ENCODE results near the gene SUPV3L1.
"Not testable (repeated sequence)": the region's sequence is repeated elsewhere in the genome, so short reads cannot be mapped to it uniquely, and the experiment has no call there.

Gene SUPV3L1

DNA sequence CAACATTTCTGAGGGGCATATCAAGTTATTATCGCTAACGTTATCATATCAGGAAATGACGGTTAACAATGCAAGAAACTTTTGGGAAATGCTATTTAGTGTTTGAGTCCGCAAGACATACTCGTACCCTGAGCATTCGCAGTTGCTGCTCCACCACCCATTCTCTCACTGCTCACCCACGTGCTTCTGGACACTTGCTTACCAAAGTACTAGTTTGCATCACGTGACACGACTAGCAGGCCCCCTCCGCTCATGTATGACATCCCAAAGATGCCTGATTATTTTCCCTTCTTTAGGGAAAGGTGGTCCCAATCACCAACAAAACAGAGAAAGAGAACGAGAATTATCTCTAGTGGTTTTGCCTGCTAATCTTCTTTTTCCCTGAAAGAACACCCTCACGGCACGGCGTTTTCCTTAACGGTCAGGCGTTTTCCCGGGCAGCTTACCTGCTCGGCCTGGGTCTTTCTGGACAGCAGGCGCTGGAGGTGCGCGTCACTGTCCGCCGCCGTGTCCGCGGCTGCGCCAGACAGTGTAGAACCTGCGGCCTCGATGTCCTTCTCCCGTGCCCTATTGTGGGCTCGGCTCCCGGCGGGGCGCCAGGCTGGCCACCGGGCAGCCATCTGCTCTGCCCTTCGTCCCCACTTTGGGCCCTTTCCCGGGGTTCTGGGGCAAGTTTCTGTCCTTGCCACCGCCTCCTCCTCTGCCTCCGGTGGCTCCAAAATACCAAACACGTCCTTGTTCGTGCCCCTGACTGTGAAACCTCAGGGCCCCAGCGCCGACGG, at the start of gene SUPV3L1:
Gene SUPV3L1 (plus strand): TSS at position 492 of the 782 bp plus-strand sequence. CDS start 58 bp downstream, at position 550.
- DNase-seq (ENCODE audit: low spot score), result peak; percentile 95

DNA sequence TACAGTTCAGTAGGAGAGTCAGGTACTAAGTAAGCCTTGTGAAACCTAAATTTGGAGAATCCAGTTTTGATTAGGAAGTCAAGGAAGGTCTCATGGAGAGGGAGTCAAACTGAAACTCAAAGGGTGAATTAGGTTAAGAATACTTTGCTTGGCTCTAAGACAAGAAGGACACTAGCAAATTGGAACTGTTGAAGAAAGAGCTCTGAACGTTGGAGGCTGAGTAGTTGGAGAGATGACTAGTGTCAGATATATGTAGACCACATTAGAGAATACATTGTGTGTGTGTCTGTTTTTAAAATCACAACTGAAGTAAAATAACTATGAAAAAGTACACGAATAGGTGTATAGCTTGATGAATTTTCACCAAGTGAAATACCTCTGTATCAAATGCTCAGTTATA, 49.8 kb upstream of the SUPV3L1 start:
- no peak for DNase-seq (ENCODE audit: low spot score)

DNA sequence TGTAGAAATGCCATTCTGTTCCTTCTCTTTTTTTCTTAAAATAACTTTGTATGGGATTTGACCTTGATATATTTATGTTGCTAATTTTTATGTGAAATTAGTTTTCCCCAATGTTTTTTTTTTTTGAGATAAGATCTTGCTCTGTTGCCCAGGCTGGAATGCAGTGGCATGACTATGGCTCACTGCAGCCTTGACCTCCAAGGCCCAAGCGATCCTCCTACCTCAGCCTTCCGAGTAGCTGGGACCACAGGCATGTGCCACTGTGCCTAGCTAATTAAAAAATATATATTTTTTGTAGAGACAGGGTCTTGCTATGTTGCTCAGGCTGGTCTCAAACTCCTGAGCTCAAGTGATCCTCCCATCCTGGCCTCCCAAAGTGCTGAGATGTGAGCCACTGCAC, 40.1 kb upstream of the SUPV3L1 start:
- no peak for DNase-seq (ENCODE audit: low spot score)

DNA sequence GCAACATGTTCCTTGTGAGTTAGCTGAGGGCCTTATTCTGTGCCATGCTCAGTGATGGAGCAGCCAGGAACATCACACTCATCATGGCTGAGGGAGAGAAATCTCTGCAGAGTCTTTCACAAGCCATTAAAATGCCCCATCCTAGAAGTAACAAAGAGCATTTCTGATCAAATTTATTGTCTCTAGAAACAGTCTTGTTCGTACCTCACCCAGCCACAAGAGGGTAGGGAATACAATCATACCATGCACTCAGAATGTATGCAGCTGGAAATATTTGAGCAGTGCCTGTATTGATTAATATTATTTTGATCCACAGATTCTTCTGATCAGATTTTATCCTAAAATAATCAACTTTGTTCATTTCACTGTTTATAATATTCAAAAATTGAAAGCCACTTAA, 38.7 kb upstream of the SUPV3L1 start:
- no peak for DNase-seq (ENCODE audit: low spot score)

DNA sequence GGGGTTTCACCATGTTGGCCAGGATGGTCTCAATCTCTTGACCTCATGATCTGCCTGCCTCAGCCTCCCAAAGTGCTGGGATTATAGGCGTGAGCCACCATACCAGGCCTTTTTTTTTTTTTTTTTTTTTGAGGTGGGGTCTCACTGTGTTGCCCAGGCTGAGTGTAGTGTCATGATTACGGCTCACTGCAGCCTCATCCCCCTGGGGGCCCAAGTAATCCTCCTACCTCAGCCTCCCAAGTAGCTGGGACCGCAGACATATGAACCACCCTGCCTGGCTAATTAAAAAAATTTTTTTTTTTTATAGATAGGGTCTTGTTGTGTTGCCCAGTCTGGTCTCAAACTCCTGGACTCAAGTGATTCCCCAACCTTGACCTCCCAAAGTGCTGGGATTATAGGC, 38.0 kb upstream of the SUPV3L1 start:
- DNase-seq (ENCODE audit: low spot score), result not testable (repeated sequence)

DNA sequence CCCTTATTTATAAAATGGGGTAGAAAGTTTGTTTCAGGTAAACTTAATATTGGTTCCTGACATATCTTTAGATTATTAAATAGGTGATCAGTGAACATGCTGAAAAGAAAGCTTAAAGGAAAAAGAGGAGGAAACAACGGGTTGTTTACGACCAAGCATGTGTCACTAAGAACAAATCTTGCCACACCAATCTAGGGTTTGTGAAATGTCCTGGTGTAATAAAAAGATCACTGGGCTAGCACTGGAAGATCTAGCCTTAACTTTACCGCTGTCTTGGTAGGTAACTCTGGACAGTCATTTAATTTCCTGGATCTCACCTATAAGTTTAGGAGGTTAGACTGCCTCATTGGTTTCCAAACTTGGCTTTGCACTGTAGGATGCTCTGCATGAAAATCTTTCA, 37.1 kb upstream of the SUPV3L1 start:
- no peak for DNase-seq (ENCODE audit: low spot score)

DNA sequence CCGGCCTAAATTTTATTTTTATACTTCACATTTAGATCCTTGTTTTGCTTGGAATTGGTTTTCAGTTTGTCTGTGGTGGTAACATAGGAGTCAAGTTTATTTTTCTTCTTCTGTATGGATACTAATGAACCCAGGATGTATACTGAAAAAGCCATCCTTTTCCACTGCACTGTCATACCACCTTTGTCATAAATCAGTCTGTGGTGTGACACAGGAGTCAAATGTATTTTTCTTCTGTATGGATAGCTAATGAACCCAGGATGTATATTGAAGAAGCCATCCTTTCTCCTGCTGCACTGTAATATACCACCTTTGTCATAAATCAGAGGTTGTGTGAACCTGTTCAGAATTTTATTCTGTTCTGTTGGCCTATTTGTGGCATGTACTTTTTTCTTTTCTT, 34.7 kb upstream of the SUPV3L1 start:
- DNase-seq (ENCODE audit: low spot score), result no peak

DNA sequence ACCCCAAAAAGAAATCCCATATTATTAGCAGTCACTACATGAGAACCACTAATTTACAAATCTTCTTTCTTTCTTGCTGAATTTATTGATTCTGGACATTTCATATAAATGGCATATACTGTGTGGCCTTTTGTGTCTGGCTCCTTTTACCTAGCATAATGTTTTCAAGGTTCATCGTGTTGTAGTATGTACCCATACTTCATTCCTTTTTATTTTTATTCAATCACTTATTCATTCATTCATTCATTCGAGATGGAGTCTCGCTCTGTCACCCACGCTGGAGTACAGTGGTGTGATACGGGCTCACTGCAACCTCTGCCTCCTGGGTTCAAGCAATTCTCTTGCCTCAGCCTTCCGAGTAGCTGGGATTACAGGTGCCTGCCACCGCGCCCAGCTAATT, 34.2 kb upstream of the SUPV3L1 start:
- no peak for DNase-seq (ENCODE audit: low spot score)

DNA sequence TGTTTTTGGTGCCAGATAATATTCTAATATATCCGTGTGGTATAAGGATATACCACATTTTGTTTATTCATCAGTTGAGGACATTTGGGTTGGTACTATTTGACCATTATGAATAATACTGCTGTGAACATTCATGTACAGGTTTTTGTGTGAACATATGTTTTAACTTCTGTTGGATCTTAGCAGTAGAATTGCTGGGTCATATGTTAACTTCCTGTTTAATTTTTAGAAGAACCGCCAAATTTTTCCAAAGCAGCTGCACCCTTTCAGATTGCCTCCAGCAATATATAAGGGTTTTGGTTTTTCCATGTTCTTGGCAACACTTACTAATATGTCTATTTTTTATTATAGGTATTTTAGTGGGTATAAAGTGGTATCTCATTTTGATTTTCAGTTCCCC, 33.3 kb upstream of the SUPV3L1 start:
- DNase-seq (ENCODE audit: low spot score), result no peak

DNA sequence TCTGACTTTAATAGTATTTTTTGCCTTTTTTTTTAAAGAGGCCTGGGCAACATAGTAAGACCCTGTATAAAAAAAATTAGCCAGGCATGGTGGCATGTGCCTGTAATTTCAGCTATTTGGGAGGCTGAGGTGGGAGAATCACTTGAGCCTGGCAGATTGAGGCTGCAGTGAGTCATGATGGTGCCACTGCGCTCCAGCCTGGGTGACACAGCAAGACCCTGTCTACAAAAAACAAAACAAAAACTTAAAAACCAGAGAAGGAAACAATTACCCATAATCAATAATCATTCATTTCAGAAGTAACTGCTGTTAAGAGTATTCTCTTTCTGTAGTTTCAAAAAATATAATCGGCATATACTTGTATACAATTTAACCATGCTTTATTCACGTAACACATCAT, 28.1 kb upstream of the SUPV3L1 start:
- no peak for DNase-seq (ENCODE audit: low spot score)

DNA sequence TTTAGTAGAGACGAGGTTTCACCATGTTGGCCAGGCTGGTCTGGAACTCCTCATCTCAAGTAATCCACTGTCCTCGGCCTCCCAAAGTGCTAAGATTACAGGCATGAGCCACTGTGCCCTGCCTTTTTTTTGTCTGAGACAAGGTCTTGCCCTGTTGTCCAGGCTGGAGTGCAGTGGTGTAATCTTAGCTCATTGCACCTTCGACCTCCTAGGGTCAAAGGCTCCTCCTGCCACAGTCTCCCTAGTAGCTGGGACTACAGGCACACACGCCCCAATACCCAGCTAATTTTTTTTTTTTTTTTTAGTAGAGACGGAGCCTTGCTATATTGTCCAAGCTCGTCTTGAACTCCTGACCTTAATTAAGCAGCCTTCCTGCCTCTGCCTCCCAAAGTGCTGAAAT, 26.8 kb upstream of the SUPV3L1 start:
- no peak for DNase-seq (ENCODE audit: low spot score)

DNA sequence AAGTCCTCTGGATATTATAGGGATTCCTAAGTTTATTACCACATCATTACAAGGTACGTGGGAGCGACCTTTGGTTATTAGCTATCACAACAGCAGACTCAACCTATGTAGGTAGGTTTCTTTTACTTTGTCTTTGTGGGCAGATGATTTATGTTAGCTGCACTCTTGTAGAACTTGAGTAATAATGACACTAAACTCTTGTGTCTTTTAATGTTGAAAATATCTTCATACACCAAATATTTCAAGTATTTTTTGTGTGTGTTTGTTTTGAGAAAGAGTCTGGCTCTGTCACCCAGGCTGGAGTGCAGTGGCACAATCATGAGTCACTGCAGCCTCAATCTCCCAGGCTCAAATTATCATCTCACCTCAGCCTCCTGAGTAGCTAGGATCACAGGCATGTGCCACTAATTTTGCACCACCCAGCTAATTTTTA, 19.2 kb upstream of the SUPV3L1 start:
- no peak for DNase-seq (ENCODE audit: low spot score)

DNA sequence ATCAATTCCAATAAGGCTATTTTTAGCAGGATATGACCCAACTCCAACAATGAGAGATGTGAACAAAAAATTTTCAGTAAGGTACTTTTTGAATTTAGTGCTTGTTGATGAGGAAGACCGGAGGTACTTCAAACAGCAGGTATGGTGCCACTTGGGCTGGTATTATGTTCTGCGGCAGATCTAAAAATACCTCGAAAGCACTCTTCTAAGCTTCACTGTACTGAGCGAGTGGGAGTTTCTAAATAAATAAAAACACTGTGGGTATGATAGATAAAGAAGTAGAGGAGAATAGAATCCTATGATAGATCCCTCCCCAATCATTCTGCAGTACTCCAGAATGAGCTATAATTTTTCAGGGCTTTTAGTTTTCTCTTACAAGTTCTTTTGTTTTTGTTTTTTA, 11.5 kb upstream of the SUPV3L1 start:
- no peak for DNase-seq (ENCODE audit: low spot score)

DNA sequence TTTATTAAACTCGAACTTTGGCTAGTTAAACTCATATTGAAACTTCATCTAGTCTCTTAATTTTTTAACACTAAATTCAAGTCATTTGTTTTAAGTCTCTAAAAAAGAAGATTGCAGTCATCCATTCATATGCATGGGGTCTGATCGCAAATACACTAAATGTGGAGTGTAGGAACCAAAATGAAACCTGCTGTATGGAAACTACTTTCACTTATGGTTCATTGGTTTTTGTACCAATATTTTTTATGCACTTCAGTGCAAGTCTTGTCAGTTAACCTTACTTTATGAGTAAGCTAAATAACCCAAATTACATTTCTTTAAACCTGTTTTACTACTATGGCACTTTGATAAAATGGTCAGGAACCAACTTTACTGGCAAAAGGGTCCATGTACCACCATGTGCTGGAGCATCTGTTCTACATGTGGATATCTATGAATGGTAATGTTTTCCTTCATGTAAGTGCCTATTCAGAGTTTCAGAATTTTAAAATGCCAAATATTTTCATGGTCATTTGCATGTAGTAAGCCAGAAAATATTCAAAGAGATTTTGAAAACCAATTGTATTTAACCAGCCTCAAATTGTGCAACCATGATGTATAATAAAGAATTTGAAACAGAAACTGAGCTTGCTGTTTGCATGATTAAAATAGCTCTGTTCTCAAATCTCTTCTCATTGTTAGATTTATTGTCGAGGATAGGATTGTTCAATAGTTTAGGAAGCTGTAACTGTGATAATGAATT, 7.6 kb upstream of the SUPV3L1 start:
- DNase-seq (ENCODE audit: low spot score), result no peak

DNA sequence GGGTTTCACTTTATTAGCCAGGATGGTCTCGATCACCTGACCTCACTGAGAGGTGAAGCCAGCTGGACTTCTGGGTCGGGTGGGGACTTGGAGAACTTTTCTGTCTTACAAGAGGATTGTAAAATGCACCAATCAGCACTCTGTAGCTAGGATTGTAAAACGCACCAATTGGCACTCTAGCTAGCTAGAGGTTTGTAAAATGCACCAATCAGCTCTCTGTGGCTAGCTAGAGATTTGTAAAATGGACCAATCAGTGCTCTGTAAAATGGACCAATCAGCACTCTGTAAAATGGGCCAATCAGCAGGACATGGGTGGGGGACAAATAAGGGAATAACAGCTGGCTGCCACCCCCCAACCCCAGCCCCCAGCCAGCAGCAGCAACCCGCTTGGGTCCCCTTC, 4.7 kb upstream of the SUPV3L1 start:
- DNase-seq (ENCODE audit: low spot score), result not testable (repeated sequence)

DNA sequence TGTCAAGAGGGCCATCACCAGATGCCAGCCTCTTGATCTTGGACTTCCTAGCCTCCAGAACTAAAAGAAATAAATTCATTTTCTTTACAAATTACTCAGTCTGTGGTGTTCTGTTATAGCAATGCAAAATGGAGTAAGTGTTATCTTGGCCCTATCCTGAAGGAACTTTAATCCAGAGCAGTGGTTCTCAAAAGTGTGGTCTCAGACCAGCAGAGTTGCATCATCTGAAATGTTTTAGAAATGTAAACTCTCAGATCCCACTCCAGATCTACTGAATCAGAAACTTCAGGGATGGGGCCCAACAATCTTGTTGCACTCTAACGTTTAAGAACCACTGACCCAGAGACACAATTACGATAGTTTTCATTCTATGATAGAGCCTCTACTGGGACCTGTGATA, 3.2 kb upstream of the SUPV3L1 start:
- DNase-seq (ENCODE audit: low spot score), result no peak

DNA sequence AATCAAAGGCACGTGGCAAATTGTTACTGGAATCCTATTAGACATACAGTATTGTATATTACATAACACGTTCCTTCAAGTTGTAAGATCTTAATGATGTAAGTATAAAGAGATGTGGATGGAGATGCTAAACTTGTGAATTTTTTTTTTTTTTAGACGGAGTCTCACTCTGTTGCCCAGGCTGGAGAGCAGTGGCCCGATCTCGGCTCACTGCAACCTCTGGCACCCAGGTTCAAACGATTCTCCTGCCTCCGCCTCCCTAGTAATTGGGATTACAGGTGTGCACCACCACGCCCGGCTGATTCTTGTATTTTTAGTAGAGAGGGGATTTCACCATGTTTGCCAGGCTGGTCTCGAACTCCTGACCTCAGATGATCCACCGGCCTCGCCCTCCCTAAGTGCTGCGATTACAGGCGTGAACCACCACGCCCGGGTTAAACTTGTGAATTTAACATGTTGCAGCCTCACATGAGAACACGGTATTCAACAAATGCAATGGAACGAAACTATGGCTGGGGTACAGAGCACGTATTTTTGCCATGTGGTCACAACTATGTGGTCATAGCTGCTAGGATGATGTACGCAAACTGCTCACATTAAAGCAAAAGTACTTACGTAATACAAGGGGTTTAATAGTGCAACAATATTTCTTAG, 818 bp upstream of the SUPV3L1 start:
- DNase-seq (ENCODE audit: low spot score), result peak; percentile 12

DNA sequence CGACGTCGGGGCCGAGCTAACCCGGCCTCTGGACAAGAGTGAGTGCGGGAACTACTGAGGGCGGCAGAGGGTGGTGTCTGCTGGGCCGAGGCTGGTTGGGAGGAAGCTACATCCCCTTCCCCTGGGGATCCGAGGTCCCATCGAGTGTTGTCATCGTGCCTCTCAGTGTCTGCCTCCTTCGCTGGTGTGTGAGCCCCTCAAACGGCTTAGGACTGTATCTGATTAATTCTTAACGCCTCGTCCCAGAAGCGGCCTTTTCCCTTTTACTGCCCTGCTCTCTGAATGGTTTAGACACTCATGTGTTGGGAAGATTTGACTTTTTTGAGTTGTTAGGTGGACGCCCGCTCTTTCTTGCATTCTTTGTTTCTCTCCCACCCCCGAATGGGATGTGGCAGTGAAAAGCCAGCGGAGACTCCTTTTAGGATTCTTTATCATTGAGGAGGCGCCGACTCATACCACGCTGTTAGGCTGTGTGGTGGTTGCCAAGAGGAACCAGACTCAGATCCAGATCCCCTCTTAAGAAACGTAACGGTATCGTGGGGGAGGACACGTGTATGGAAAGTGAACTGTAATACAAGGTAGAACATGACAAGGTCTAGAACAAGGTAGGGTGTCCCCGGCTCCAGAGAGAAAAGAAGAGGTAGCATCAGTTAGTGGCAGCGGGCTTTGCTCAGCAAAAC, 631 bp downstream of the SUPV3L1 start:
- DNase-seq (ENCODE audit: low spot score), result peak; percentile 4

DNA sequence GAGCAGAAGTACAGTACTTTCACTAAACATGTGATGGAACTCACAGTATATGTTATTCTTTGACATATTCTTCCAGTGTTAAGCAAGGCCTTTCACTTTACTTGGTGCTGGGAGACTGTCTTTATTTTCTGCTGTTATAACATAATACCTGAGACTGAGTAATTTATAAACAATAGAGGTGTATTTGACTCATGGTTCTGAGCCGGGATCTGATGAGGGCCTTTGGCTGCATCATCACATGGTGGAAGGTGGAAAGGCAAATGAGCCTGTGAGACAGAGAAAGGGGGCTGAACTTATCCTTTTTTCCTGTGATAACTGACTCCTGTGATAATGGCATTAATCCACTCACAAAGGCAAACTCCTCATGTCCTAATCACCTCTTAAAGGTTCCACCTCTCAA, 1.4 kb downstream of the SUPV3L1 start:
- DNase-seq (ENCODE audit: low spot score), result no peak

DNA sequence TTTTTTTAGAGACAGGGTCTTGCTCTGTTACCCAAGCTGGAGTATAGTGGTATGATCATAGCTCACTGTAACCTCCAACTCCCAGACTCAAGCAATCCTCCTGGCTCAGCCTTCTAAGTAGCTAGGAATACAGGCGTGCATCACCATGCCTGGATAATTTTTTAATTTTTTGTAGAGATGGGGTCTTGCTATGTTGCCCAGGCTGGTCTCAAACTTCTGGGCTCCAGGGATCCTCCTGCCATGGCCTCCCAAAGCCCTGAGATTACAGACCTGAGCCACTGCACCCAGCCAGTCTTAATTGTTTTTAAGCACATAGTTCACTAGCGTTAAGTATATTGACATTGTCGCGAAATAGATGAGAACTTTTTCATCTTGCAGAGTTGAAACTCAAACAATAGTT, 2.0 kb downstream of the SUPV3L1 start:
- no peak for DNase-seq (ENCODE audit: low spot score)

DNA sequence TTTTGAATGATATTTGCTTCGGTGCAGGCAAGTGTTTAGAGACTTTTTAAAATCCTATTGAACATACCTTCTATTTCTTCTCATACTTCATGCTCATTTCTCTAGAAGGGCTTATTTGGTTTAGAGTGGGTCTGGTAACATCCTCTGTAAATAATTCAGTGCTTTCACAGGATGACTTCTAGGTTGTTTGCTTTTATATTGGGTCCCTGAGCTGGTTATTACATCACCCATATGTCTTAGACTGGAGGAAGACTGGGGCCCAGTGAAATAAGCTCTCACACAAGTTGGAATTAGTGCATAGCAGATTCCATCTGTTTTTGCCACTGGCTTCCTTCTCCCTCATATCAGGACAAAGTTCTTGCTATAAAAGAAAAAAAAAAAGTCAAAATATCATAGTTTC, 6.5 kb downstream of the SUPV3L1 start:
- no peak for DNase-seq (ENCODE audit: low spot score)

DNA sequence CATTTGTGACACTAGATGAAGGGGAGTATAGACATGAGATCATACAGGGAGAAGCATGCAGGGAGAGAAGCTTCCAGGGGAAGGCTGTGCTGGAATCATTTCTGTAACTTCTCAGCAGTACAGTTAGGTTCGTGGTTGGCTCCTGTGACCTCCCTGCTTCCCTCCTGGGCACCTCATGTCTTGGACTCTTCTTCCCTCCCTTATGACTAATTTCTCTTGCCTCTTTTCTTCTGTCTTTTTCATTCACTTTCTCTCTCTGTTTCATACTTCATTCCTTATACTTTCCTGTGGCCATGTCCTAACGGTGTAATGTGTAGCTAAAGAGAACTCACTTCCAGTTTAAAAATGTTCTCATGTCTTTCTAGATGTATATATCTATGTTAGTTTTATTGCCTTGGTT, 21.0 kb downstream of the SUPV3L1 start:
- no peak for DNase-seq (ENCODE audit: low spot score)

DNA sequence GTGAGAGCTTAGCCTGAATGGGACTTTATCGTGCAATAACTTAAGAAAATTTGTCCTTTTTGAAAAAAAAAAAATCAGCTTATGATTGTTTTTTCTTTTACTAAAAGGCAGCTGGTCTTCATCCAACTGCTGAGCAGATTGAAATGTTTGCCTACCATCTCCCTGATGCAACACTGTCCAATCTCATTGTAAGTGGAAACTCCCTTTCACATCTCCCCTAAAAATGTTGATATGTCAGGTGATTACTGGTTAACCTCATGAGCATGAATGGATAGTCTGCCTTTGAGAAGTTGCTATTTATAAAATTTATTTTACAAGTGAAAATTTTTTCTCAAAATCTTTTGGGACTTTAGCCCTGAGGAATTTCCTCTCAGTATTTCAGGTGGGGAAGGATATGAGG, 22.3 kb downstream of the SUPV3L1 start:
- no peak for DNase-seq (ENCODE audit: low spot score)

Data from iPS-NIHi11 (cell line).